COR-L47 (cell line): Measurements from ENCODE around the gene SSBP4.
"Not testable (repeated sequence)": the region's sequence is repeated elsewhere in the genome, so short reads cannot be mapped to it uniquely, and the experiment has no call there.

ENCODE experiments used
- DNase-seq: peaks from one replicate; lab custom pipeline; 2025; lab: John Stamatoyannopoulos, UW

Gene SSBP4

DNA sequence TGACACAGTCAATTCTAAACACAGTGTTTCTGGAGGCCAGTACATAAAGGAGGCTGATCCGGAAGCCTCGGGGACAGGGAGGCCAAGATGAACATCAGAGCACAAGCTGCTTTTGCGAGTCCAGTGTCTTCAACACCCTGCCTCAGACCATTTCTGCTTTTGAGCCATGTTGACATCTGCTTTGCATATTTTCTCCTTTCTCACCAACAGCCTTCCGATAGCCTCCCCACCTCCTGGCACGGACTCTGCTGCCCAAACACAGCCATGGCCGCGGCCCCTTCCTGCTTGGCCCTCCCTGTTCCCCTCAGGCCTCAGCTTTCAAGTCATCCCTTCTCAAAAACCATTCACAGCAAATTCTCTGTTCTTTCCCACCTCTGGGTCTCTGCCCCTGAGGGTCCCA lies 25.4 kb upstream of the SSBP4 start:
- DNase-seq = no peak

DNA sequence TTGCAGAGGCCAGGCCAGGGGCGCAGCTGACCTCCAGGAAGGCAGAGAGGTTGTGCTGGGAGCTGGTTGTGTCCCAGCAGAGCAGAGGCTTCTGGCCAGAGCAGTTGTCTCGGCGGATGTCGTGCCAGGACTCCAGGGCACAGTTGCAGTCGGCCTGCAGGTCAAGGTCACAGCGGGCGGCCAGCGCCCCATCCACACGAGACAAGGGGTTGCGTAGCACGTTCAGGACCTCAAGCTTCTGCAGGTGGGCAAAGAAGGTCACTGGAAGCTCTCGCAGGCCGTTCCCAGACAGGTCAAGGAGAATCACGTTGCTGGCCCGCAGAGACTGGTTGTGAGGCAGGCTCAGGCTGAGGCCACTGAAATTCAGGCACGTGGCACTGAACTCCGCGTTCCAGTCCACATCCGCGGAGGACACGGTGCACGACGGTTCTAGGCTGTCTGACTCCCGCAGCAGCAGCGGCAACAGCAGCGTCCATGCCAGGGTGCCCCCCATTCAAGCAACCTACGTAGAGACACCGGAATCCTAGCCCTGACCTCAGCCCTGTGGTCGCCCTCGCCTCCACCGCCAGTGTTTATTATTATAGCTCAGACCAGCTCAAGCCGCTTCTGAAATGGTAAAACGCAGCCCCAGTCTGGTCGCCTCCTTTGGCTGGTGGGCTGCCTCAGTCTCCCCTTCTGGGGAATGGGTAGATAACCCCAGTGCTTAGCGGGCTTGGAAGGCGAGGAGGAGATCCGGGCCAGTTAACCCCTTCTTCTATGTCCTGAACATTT lies 22.5 kb upstream of the SSBP4 start:
- DNase-seq = no peak

DNA sequence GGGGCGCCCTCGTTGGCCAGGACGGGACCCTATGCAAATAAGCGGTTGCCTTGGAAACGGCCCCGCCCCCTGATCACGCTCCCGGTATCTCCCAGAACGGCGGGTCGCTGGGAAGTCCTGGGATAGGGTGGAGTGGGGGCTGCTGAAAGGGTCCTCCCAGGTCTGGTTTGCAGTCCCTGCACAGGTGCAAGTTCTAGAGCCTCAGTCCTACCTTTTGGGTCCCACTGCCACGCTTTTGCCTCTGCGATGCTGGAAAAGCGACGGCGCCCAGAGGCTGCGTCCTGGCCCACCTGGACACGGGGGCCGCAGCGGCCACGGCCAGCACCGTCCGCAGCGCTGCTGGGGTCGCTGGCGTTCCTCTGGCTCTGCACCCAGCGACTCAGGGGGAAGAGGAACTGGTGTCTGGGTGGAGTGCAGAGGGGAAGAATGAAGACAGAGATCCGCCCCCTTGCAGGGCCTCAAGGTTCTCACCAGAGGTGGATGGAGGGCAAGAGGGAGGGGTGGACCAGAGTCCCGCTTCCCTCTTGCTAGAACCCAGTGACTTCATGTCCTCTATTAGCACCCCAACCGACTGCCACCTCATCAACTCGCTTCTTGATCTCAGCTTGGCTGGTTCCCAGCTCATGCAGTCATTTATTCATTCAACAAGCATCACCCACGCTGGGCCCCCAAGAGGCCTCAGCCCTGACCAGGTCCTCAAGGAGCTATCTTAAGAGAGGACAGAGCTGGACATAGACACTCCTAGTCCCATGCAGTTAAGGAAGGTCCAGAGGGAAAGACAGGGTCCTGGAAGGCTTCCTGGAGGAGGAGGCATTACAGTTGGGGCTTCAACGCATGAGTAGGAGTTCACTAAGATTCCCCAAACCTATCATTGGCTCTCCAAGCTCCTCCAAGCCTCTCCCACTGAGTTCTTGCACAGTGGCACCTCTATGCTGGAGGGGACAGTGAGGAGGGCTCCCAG lies 21.7 kb upstream of the SSBP4 start, which contains the start of gene LRRC25:
TSS of gene LRRC25 (minus strand) at position 381 of the 961 bp plus-strand sequence. CDS start 659 bp downstream, outside the sequence.
- no peak for DNase-seq

- DNase-seq = no peak
Measured at GRCh38 chr19:18399008-18399407, 20.2 kb upstream of the SSBP4 start.

DNA sequence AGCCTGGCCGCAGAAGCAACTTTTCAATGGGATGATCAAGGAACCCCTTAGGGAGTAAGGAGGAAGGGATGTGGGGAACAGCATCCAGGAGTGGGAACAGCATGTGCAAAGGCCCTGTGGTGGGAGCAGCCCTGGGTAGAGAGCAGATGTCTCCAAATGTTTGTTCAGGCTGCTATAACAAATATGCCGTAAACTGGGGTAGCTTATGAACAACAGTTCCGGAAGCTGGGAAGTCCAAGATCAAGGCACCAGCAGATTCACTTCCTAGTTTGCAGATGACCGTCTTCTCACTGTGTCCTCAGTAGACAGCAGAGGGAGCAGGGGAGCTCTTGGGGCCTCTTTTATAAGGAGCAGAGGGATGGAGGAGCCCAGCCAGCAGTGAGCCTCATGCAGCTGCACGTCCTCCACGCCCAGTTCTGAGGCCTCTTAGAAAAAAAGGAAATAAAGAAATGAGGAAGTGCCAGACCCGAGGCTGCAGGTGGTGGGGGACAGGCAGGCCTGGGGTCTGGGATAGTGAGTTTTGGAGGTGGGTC lies 17.6 kb upstream of the SSBP4 start:
- DNase-seq = peak; percentile 16

DNA sequence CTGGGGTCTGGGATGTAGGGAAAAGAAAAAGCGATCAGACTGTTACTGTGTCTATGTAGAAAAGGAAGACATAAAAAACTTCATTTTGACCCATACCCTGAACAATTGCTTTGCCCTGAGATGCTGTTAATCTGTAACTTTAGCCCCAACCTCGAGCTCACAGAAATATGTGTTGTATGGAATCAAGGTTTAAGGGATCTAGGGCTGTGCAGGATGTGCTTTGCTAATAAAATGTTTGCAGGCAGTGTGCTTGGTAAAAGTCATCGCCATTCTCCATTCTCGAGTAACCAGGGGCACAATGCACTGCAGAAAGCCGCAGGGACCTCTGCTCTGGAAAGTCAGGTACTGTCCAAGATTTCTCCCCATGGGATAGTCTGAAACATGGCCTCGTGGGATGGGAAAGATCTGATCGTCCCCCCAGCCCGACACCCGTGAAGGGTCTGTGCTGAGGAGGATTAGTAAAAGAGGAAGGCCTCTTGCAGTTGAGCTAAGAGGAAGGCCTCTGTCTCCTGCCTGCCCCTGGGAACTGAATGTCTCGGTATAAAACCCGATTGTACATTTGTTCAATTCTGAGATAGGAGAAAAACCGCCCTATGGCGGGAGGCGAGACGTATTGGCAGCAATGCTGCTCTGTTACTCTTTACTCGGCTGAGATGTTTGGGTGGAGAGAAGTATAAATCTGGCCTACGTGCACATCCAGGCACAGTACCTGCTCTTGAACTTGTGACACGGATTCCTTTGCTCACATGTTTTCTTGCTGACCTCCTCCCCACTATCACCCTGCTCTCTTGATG lies 16.5 kb upstream of the SSBP4 start:
- DNase-seq = not testable (repeated sequence)

- DNase-seq = not testable (repeated sequence)
Measured at GRCh38 chr19:18405754-18406153, 13.4 kb upstream of the SSBP4 start.

- DNase-seq = no peak
Measured at GRCh38 chr19:18406749-18407148, 12.4 kb upstream of the SSBP4 start.

DNA sequence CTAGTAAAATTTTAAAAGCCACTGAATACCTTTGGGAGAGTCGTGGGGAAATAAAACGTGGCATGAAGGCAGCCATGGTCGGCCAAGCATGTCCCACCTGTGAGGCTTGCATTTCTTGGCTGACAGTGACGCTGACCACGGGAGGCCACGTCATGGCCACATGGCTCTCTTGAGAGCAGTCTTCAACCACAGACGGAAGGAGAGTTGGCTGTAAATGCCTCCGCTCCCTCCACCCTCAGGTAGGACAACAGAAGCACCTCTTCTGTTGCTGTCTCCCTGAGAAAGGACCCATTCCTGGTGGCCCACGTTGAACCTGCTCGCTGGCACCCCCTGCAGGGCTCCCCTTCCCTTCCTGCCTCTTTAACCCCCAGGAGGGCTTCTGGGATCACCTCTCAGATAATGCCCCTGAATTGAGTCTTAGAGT lies 11.1 kb upstream of the SSBP4 start:
- DNase-seq = no peak

DNA sequence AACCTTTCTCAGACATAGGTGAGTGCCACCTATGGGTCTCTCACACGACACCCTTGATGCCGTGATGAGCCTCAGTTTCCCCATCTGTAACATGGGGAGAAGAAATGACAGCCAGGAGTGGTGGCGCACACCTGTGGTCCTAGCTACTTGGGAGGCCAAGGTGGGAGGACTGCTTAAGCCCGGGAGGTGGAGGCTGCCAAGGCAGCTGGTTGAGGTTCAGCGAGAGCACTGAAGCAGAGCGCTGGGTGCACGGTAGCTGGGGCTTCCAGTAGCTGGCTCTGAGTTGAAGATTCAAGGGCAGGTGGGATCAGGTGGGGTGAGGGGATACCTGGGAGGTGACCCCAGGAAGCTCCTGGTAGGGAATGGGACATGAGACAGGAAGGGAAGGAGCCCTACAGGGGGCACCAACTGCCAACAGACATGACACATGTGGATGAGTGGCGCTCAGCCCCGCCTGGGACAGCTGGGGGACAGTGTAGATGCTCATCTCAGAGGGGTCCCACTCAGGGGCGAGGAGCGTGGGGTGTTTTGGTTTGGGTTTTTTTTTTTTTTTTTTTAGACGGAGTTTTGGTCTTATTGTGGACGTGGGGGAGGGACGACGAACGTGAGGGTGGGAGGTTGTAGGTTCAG lies 6.5 kb upstream of the SSBP4 start:
- DNase-seq = no peak

GRCh38 chr19:18414504-18415177 lies 4.6 kb upstream of the SSBP4 start:
- DNase-seq = no peak

- peak; percentile 83 for DNase-seq
Measured at GRCh38 chr19:18415178-18415867, 3.9 kb upstream of the SSBP4 start.

DNA sequence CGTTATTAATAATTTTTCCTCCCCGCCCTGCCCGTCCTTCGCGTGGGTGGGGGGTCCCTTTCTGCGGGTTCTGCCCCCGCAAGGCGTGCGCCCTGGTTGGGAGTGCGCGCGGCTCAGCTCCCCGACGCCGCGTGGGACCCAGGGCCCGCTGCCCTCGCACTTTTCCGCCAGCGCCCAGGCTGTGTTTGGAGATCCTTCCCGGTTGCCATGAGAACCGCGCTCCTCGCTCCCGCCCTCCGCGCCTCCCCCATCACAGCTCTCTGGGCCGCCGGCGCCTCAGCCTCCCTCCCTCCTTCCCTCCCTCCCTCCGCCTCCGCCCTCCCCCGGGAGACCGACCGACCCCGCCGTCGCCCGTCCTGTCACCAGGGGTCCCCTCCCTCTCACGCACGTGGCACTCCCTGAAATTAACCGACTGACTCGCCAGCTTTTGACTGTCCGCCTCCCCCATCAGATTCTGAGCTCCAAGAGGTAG lies 2.4 kb upstream of the SSBP4 start:
- DNase-seq = peak; percentile 87

- DNase-seq = peak; percentile 83
Measured at GRCh38 chr19:18417250-18418028, 1.8 kb upstream of the SSBP4 start.

DNA sequence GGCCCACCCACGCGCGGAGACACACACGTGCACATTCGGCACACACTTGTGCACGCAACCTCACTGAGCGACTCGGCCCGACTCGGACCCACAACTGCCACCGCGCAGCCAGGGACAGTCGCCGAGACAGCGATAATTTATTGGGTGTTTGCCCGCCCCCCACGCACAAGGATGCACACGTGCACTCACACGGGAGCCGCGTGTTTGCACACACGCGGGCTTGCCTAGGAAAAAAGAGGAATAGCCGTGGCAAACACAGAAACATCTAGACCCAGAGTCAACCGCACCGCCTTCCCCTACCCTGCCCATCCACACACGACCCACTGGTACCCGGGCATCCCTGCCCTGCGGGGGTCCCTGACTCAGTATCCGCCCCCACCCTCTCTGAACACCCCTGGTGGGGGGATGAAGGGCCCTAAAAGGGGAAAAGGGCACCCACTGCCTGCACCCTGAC lies 1.1 kb upstream of the SSBP4 start:
- no peak for DNase-seq

- DNase-seq = no peak
Measured at GRCh38 chr19:18418483-18419194, 559 bp upstream of the SSBP4 start.

DNA sequence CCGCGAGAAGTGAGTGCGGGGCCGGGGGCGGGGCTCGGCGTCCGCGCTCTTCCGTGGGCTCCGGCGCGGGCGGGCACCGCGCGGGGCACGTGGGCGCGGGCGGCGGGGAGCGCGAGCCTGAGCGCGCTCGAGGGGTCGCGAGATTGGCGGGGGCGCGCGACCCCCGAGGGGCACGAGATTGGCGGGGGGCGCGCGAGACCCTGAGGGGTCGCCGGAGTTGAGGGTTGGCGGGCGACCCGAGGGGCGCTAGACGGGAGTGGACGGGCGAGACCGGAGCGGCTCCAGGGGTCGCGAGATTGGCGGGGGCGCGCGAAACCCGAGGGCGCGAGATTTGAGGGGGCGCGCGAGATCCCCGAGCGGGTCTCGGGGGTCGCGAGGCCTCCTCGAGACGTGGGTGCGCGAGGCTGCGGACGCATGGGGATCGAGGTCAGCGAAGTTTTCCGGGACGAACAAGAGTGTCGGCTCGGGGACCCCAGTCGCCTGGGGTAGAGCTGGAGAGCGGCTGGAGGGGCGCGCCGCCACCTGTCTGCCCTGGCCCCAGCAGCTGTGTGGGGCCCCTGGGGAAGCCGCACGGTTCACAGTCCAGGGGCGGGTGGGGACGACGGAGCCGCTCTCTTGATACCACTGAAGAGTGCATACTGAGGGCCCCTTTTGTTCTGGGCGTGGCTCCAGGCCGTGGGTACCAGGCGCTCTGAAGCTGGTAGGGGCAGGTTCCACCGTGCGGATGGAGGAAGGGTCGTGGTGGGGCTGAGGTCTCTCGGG lies 682 bp downstream of the SSBP4 start:
- no peak for DNase-seq

- no peak for DNase-seq
Measured at GRCh38 chr19:18420930-18421329, 1.7 kb downstream of the SSBP4 start.
